Fibroblast of pulmonary artery (primary cell): Measurements from ENCODE around the gene NEURL3.

Experiments used
- DNase-seq: peaks from one replicate; pipeline ENCODE4 v3.0.0-alpha.2; 2010; ENCODE audit warnings: low read depth
- H3K4me3 ChIP-seq: replicated peaks from 2 replicates; pipeline ENCODE4 v1.5.1; 2011; ENCODE audit warnings: low read depth, mild to moderate bottlenecking, control low read depth, low read length, moderate library complexity
- CTCF ChIP-seq: IDR thresholded peaks from 2 replicates; pipeline ENCODE4 v1.5.1; 2011; ENCODE audit warnings: mild to moderate bottlenecking, control low read depth, low read length, inconsistent platforms; ENCODE audit errors: missing control alignments

Gene NEURL3

DNA sequence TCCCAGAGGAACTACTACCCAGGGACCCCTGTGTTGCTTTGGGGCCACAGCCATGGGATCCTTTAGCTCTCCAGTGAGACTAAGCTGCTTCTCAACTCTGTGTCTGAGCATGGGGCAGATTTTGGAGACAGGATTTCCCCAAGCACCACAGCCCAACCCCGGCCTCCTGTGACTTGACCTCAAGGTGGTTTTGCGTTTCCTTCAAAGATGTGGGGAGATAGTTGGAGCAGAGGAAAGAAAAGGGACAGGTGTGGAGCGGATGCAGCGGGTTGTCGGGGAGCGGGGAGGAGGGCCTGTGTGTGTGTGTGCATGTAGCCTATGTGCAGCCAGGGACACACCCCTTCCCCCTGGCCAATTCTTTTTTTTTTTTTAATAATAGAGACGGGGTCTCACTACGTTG lies 41.6 kb upstream of the NEURL3 start:
- no peak for TF ChIP-seq CTCF
- no peak for DNase-seq
- no peak overlapping the region for H3K4me3 ChIP-seq

GRCh38 chr2:96546321-96546720 lies 41.2 kb upstream of the NEURL3 start:
- TF ChIP-seq CTCF: no peak
- no peak for DNase-seq
- no peak overlapping the region for H3K4me3 ChIP-seq

- no peak overlapping the region for H3K4me3 ChIP-seq
- DNase-seq: no peak
- no peak for TF ChIP-seq CTCF
Measured at GRCh38 chr2:96542357-96542977, 37.3 kb upstream of the NEURL3 start.

- DNase-seq: no peak
- H3K4me3 ChIP-seq: no peak overlapping the region
- no peak for TF ChIP-seq CTCF
Measured at GRCh38 chr2:96541398-96542152, 36.4 kb upstream of the NEURL3 start.

DNA sequence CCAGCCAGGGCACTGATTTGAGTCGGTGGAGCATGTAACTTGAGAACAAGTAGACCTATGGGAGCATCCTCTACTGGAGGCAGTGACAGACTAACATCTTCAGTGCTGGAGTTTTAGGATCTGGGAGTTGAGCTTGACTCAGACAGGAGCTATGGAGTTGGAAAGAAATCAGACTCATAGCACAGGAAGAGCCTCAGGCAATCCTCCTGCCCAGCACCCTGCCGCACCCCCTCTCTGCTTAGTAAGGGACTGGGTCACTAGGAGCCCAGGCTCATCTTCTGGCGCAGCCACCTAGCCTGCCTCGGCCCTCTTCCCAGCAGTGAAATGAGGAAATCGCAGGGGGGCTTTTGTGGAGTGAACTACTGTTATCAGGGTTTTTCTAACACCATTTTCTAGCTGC lies 35.0 kb upstream of the NEURL3 start:
- no peak for DNase-seq
- H3K4me3 ChIP-seq: no peak overlapping the region
- TF ChIP-seq CTCF: no peak

DNA sequence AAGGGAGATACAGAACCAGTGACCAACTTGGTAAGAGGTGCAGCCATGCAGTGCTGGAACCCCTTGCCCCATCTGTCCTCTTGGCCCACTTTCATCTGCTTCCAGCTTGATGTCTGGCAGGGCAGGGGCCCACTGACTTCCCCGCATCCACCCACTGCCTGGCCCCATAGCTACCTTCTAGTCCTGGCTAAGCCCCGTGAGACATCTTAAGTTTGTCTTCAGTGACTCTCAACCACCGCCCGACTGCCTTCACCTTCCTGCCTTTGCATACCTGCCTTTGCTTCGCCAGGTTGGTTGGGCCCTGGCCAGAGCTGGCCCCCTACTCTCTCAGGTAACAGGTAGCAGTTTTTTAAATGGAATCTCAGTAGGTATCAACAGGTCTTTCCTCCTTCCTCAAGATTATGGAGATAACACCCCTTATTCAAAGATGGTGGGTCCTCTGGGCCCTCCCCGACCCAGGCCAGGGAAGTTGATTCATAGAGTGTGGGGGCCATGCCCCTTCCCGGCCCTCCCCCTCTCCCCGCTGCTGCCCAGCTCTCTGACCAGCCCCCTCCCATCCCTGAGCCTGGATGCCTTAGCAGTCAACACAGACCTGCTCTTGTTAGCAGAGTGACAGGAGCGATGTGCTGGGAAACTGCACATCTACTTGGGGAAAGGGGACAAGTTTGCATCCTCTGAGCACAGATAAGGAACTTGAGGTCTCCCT lies 34.2 kb upstream of the NEURL3 start:
- H3K4me3 ChIP-seq: no peak overlapping the region
- no peak for TF ChIP-seq CTCF
- no peak for DNase-seq
